ENCODE measurements around the gene ERG28.
"Not testable (repeated sequence)": the region's sequence is repeated elsewhere in the genome, so short reads cannot be mapped to it uniquely, and the experiment has no call there.

ERG28 gene

GRCh38 chr14:75660630-75661498 is at the start of gene ERG28, which contains the start of gene TTLL5:
Gene ERG28 (minus strand): TSS chr14:75660876. CDS start chr14:75657502, 3,374 bp downstream.
Gene TTLL5 (plus strand): TSS chr14:75661246. CDS start chr14:75663150, 1,904 bp downstream.
- peak; percentile 88 to 91 for DNase-seq (ENCODE audit: extremely low read depth in 1 of 2, low read depth in 1 of 2)

GRCh38 chr14:75709207-75709812 is 48.6 kb upstream of the ERG28 start:
- peak; percentile 22 to 27 for DNase-seq (ENCODE audit: extremely low read depth in 1 of 2, low read depth in 1 of 2)

DNA sequence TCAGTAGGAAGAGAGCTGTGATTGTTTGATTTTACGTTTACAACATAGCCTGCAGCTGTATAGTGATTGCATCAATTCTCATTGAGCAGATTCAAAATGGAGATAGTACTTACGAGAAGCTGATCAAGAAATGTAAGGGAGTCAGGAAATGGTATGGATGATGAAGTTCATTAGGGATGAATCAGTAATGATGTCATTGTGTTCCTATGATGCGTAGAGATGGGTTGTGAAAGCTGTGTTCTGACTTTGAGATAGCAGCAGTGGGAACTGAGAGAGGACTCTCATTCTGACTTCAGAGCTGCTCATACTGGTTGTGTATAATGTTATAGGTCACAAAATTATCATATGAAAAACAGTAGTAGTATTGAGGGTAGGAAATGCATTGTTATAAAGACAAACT is 44.3 kb upstream of the ERG28 start:
- DNase-seq (ENCODE audit: extremely low read depth in 1 of 2, low read depth in 1 of 2): no peak

DNA sequence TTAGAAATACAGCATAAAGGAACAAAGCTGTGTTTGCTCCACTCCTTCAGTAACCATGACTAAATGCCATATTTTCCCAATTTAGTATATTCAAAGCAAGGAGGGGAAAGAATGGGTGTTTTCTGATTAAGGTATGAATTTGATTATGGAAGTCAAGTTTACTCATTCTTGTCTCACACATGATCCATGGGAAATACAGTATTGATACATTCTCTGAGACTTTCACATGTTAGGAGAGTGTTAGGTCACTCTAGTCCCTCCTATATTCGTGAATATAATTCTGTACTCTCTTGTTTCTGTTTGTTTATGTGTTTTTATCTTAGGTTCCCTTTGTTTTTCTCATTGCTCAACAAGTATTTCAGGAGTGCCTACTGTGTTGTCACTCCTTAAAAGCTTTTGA is 42.8 kb upstream of the ERG28 start:
- no peak for DNase-seq (ENCODE audit: extremely low read depth in 1 of 2, low read depth in 1 of 2)

DNA sequence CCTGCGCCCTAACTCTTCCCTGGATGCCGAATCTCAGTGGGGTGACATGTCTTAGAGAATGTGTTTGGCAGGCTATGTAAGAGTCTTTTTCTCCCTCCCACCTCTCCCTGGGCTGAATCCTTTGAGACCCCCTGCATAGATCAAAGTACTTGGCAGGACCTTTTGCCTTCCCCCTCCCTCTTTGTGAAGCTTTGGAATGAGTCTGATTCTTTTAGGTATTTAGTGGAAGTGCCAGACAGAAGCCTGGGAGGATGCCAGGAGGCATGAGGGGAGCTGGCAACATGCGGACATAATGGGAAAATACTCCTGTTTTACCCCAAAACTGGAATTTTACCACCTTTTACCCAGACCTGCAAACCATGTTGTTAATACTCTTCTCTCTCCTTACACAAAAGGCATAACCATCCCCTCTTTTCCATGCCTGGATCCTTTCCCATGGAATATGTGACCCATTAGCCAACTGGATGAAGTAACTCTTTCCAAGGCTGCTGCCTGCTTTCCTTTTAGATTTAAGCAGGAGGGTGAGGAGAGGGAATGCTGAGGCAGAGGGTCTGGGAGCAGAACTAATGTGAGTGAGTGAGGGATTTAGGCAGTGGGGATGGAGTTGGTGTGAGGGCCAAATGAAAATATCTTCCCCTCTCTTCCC is 42.1 kb upstream of the ERG28 start:
- DNase-seq (ENCODE audit: extremely low read depth in 1 of 2, low read depth in 1 of 2): no peak

DNA sequence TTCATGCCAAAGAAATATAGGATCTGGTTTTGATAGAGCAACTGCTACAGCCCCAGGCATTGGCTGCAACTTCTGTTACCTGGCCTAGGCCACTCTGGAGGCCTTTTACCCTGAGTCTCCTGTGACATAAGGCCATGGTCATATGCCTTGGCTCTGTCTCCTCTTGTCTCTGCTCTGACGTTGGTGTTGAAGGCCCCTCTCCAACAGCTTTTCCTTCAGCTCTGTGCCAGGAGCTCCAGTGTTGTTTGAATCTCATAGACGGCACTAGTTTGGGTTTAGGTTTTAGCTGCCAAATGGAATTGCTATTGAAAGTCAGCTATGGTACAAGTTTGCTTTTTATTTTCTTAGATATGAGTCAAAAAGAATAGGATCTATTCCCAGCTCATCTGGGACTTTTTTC is 41.4 kb upstream of the ERG28 start:
- DNase-seq (ENCODE audit: extremely low read depth in 1 of 2, low read depth in 1 of 2): no peak

DNA sequence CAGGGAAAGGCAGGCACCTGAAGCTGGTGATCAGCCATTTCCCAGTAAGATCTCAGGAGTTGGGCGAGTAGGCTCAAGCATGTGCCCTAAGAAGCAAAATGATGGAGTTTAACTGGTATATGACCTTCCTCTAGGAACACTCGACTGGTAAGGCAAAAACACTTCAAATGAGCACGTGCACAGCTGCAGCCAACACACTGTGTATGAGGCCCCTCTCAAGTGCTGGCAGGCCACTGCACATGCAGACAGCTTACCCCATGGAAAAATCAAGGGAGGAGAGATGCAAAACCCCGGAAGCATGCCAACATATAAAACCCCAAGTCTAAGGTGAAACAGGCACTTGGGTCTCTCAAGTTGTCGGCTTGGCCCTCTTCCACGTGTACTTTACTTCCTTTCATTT is 39.6 kb upstream of the ERG28 start:
- DNase-seq (ENCODE audit: extremely low read depth in 1 of 2, low read depth in 1 of 2): no peak

GRCh38 chr14:75699331-75699730 is 38.7 kb upstream of the ERG28 start:
- no peak for DNase-seq (ENCODE audit: extremely low read depth in 1 of 2, low read depth in 1 of 2)

DNA sequence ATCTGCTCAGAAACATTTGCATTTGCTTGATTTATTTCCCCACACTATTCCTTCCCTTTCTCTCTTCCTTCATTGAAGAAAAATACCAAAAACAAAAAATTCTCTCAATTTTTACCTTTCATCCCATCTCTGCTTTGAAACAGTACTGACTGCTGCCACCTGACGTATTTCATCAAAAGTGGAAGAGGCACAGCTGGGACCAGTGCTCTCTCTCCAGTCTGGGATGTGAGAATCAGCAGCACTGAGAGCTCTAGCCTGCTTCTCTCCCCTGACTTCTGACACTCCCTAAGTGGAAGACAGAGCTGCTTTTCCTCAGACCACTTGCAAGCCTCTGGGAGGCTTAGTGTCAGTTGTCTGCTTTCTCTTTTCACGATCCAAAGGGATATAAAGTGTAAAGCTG is 37.2 kb upstream of the ERG28 start:
- DNase-seq (ENCODE audit: extremely low read depth in 1 of 2, low read depth in 1 of 2): no peak

GRCh38 chr14:75697386-75697785 is 36.7 kb upstream of the ERG28 start:
- DNase-seq (ENCODE audit: extremely low read depth in 1 of 2, low read depth in 1 of 2): no peak

DNA sequence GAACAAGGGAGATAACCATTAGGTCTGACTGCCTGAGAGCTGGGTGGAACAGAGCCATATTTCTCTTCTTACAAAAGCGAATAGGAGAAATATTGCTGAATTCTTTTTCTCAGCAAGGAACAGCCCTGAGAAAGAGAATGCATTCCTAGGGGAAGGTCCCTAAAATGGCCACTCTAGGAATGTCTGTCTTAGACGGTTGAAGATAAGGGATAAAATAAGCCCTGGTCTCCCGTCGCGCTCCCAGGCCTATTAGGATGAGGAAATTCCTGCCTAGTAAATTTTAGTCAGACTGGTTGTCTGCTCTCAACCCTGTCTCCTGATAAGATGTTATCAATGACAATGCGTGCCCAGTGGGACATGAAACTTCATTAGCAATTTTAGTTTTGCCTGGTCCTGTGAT is 34.3 kb upstream of the ERG28 start:
- not testable (repeated sequence) for DNase-seq (ENCODE audit: extremely low read depth in 1 of 2, low read depth in 1 of 2)

- no peak for DNase-seq (ENCODE audit: extremely low read depth in 1 of 2, low read depth in 1 of 2)
Measured at GRCh38 chr14:75690010-75690409, 29.3 kb upstream of the ERG28 start.

- no peak for DNase-seq (ENCODE audit: extremely low read depth in 1 of 2, low read depth in 1 of 2)
Measured at GRCh38 chr14:75689012-75689411, 28.3 kb upstream of the ERG28 start.

DNA sequence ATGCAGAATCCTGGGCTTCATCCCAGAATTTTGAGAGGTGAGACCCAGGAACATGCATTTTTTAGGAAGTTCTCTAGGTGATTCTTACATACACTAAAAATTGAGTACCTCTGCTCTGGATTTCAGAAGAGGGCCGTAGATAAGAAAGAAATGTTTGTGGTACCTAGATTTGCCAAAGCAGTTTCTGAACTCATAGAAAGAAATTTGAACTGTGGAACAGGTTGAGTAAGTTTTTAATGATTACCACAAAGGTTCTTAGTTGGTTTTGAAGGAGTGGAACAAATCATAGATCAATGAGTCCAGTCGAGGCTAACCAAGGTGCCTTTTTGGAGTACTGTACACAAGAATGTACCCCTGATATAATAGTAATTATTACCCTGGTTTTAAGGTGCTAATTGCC is 25.2 kb upstream of the ERG28 start:
- DNase-seq (ENCODE audit: extremely low read depth in 1 of 2, low read depth in 1 of 2): no peak

DNA sequence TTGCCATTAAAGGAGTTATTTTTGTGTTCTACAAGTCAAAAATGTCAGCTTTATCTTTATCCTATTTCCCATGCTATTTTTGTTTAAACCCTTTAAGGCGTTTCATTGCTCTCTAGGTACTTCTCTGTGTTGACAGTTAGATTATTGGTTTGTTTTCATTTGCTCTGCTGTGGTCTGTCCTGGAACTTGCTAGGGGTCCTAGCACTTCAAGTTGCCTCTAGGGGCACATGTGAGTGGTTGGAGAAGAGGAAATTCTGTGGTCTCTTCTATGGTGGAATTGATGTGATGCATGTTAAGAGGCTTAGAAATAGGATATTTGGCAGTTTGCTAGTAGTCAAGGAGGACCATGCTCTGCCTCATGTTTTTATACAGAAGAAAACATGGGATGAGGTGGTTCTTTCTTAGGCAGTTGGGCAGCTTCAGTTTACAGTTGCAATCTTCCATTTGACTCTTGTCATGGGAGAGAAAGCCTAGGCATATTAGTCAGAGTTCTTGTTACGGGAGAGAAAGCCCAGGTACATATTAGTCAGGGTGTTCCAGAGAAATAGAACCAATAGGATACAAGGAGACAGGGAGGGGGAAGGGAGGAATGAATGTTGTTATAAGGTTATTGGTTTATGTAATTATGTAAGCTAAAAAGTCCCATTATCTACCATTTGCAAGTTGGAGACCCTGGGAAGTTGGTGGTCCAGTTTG is 14.7 kb upstream of the ERG28 start:
- DNase-seq (ENCODE audit: extremely low read depth in 1 of 2, low read depth in 1 of 2): no peak

GRCh38 chr14:75673345-75674035 is 12.8 kb upstream of the ERG28 start:
- DNase-seq (ENCODE audit: extremely low read depth in 1 of 2, low read depth in 1 of 2): no peak

- no peak for DNase-seq (ENCODE audit: extremely low read depth in 1 of 2, low read depth in 1 of 2)
Measured at GRCh38 chr14:75672605-75673192, 12.0 kb upstream of the ERG28 start.

DNA sequence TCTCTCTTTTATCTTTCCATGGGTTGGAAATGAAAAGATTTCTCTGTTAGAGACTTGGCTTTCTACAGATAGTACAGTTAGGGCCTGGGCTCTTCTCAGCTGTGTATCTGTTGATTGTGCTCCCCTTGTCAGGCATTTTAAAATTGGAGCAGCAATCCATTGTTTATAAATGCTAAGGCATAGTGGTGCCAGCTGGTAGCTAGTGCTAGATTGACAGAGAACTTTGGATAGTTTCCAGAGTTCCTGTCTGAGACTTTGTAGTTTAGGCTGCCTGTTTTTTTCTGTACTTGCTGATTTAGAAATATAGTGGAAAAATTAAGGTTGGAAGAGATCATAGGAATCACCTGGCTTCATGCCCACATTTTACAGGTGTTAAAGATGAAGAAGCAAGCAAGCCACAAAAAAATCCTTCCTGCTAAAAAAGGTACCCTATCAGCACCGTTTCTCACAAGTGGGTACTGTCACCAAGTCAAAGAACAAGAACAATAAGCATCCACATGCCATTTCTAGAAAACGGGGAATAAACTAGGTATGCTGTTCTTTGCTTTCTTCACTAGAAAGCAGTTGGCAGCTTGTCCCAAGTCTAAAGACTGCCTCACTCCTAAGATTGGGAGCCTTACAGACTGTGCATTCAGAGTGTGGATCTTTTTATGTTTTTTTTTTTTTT is 6.6 kb upstream of the ERG28 start:
- DNase-seq (ENCODE audit: extremely low read depth in 1 of 2, low read depth in 1 of 2): no peak

- DNase-seq (ENCODE audit: extremely low read depth in 1 of 2, low read depth in 1 of 2): no peak
Measured at GRCh38 chr14:75662966-75663365, 2.3 kb upstream of the ERG28 start.

DNA sequence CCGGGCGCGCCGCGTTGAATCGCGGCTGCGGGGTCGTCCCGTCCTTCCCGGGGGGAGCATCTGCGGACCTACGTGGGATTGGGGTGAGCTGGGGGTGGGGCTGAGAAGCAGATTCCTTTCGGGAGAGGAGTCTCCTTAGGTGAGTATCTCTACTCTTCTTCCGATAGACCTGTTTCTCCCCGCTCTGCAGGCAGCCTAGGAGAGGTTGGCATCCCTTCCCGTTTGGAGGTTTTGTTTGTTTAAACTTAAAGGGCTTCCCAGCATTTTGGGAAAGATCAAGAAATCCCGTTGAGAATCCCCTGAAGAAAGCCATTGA is 781 bp upstream of the ERG28 start:
- no peak for DNase-seq (ENCODE audit: extremely low read depth in 1 of 2, low read depth in 1 of 2)
